ENCODE data around the gene AQP9. TPM values are rescaled to one million over a fixed set of nuclear protein-coding genes. Genes with fewer than 3 reads are reported as not detected.

AQP9 gene, protein sequence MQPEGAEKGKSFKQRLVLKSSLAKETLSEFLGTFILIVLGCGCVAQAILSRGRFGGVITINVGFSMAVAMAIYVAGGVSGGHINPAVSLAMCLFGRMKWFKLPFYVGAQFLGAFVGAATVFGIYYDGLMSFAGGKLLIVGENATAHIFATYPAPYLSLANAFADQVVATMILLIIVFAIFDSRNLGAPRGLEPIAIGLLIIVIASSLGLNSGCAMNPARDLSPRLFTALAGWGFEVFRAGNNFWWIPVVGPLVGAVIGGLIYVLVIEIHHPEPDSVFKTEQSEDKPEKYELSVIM
- total RNA-seq: under 0.01 TPM in 2 replicates

DNA sequence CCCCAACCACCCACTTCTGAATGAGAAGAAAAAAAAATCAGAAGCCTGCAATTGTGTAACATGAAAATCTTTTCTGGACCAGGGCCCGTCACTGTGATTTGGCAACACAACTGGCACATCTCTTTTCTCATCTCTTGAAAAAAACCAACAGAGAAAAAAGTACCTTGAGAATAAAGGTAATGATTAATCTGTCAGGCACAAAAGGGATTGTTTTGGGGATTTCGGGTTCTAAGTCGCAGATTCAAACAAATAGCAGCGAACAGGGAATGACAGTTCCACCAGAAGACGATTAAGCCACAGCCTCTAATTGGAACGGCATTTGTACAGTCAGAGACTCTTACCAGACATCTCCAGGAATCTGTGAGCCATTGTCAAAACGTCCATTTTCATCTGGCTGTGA, at the start of gene AQP9:
TSS of gene AQP9 (plus strand) at position 276 of the 400 bp plus-strand sequence. CDS start 185 bp downstream, outside the sequence.
- Histone ChIP-seq H3K79me2 (ENCODE audit: insufficient read depth, low read length) (no peaks in the 10 kb centered on the region), H3K36me3 (ENCODE audit: insufficient read depth, low read length) (no peaks in the 10 kb centered on the region), H3K4me2 (ENCODE audit: insufficient read depth, low read length) (no peak within 1 kb of the TSS), H3K27ac (ENCODE audit: low read depth, low read length) (no peak within 1 kb of the TSS), H3K4me1 (ENCODE audit: insufficient read depth, low read length) (no peaks in the 10 kb centered on the region), H3K4me3 (ENCODE audit: insufficient read depth, low read length) (no peak within 1 kb of the TSS), H2AFZ (ENCODE audit: low read length) (no peak within 1 kb of the TSS), H3K27me3 (ENCODE audit: insufficient read depth, low read length) (peaks cover 38% of the 10 kb centered on the region), H3K9me3 (ENCODE audit: low read depth, low read length) (no peaks in the 10 kb centered on the region), H4K20me1 (ENCODE audit: insufficient read depth, low read length) (no peaks in the 10 kb centered on the region)
- DNase-seq (ENCODE audit: insufficient read length, low spot score, missing footprints): no peak
- TF ChIP-seq, protein P1, sequence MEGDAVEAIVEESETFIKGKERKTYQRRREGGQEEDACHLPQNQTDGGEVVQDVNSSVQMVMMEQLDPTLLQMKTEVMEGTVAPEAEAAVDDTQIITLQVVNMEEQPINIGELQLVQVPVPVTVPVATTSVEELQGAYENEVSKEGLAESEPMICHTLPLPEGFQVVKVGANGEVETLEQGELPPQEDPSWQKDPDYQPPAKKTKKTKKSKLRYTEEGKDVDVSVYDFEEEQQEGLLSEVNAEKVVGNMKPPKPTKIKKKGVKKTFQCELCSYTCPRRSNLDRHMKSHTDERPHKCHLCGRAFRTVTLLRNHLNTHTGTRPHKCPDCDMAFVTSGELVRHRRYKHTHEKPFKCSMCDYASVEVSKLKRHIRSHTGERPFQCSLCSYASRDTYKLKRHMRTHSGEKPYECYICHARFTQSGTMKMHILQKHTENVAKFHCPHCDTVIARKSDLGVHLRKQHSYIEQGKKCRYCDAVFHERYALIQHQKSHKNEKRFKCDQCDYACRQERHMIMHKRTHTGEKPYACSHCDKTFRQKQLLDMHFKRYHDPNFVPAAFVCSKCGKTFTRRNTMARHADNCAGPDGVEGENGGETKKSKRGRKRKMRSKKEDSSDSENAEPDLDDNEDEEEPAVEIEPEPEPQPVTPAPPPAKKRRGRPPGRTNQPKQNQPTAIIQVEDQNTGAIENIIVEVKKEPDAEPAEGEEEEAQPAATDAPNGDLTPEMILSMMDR (IDR thresholded peaks at IDR 0.05; ENCODE audit: extremely low read depth, low read depth, low read length): no peak

DNA sequence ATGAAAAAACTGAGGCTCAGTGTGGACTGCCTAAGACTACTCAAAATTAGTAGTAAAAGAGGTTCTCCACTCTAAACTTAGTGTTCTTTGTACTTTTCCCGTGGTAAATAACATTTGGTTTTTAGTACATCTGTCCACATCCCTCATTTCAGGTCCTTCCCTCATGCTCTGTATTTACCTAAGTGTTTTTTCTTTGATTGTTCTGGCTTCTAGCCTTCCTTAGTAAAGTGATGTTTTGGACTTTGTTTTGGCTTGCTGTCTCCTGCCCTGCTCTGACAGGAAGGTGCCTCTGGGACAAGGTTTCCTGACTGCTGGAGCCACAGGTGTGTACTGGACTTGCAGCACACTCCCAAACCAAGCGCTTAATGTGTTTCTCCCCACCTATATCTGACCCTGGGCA, 42.8 kb upstream of the AQP9 start:
- DNase-seq (ENCODE audit: insufficient read length, low spot score, missing footprints): no peak
- no peaks in the 10 kb centered on the region for H3K4me1 ChIP-seq (ENCODE audit: insufficient read depth, low read length)
- H3K79me2 ChIP-seq (ENCODE audit: insufficient read depth, low read length): no peaks in the 10 kb centered on the region
- no peak overlapping the region for H3K27ac ChIP-seq (ENCODE audit: low read depth, low read length)
- no peak overlapping the region for H3K4me3 ChIP-seq (ENCODE audit: insufficient read depth, low read length)
- H3K27me3 ChIP-seq (ENCODE audit: insufficient read depth, low read length): peaks cover 7% of the 10 kb centered on the region
- no peaks in the 10 kb centered on the region for H3K36me3 ChIP-seq (ENCODE audit: insufficient read depth, low read length)
- no peaks in the 10 kb centered on the region for H4K20me1 ChIP-seq (ENCODE audit: insufficient read depth, low read length)
- no peak overlapping the region for H2AFZ ChIP-seq (ENCODE audit: low read length)
- H3K9me3 ChIP-seq (ENCODE audit: low read depth, low read length): no peaks in the 10 kb centered on the region
- H3K4me2 ChIP-seq (ENCODE audit: insufficient read depth, low read length): no peak overlapping the region
- TF ChIP-seq, protein P1 (IDR thresholded peaks at IDR 0.05; ENCODE audit: extremely low read depth, low read depth, low read length): no peak

DNA sequence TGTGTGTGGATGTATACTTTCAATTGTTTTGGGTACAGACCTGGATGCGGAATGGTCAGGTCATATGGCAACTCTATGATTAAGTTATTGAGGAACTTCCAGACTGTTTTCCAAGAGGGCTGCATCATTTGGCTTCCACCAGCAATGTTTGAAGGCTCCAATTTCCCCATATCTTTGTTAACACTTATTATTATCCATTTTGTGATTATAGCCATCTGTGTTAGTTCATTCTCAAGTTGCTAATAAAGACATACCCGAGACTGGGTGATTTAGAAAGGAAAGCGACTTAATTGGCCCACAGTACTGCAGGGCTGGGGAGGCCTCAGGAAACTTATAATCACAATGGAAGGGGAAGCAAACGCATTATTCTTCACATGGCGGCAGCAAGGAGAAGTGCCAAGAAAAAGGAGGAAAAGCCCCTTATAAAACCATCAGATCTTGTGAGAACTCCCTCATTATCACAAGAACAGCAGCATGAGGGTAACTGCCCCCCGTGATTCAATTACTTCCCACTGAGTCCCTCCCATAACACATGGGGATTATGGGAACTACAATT, 41.6 kb upstream of the AQP9 start:
- TF ChIP-seq, protein P1 (IDR thresholded peaks at IDR 0.05; ENCODE audit: extremely low read depth, low read depth, low read length): no peak
- no peak overlapping the region for H2AFZ ChIP-seq (ENCODE audit: low read length)
- no peaks in the 10 kb centered on the region for H3K9me3 ChIP-seq (ENCODE audit: low read depth, low read length)
- H3K79me2 ChIP-seq (ENCODE audit: insufficient read depth, low read length): no peaks in the 10 kb centered on the region
- no peak overlapping the region for H3K4me2 ChIP-seq (ENCODE audit: insufficient read depth, low read length)
- H4K20me1 ChIP-seq (ENCODE audit: insufficient read depth, low read length): no peaks in the 10 kb centered on the region
- H3K27me3 ChIP-seq (ENCODE audit: insufficient read depth, low read length): peaks cover 14% of the 10 kb centered on the region
- no peaks in the 10 kb centered on the region for H3K4me1 ChIP-seq (ENCODE audit: insufficient read depth, low read length)
- no peaks in the 10 kb centered on the region for H3K36me3 ChIP-seq (ENCODE audit: insufficient read depth, low read length)
- no peak overlapping the region for H3K27ac ChIP-seq (ENCODE audit: low read depth, low read length)
- no peak for DNase-seq (ENCODE audit: insufficient read length, low spot score, missing footprints)
- no peak overlapping the region for H3K4me3 ChIP-seq (ENCODE audit: insufficient read depth, low read length)

DNA sequence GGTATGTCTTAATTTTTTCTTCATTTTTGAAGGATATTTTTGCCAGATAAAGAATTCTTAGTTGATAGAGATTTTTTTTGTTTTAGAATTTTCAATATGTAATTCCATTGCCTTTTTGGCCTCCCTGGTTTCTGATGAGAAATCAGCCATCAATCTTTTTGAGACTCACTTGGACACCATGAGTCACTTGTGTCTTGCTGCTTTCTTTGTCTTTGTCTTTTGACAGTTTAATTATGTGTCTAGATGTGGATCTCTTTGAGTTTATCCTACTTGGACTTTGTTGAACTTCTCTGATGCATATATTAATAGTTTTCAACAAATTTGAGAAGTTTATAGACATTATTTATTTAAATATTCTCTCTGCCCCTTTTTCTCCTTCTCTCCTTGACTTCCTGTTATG, 34.7 kb upstream of the AQP9 start:
- no peak for DNase-seq (ENCODE audit: insufficient read length, low spot score, missing footprints)
- peaks cover 18% of the 10 kb centered on the region for H3K27me3 ChIP-seq (ENCODE audit: insufficient read depth, low read length)
- no peak overlapping the region for H3K4me3 ChIP-seq (ENCODE audit: insufficient read depth, low read length)

More for the DNA sequence above, 34.7 kb upstream of the AQP9 start:
- Histone ChIP-seq H3K79me2 (ENCODE audit: insufficient read depth, low read length) (no peaks in the 10 kb centered on the region), H2AFZ (ENCODE audit: low read length) (no peak overlapping the region), H3K4me2 (ENCODE audit: insufficient read depth, low read length) (no peak overlapping the region), H4K20me1 (ENCODE audit: insufficient read depth, low read length) (no peaks in the 10 kb centered on the region), H3K9me3 (ENCODE audit: low read depth, low read length) (no peaks in the 10 kb centered on the region), H3K4me1 (ENCODE audit: insufficient read depth, low read length) (no peaks in the 10 kb centered on the region), H3K36me3 (ENCODE audit: insufficient read depth, low read length) (no peaks in the 10 kb centered on the region), H3K27ac (ENCODE audit: low read depth, low read length) (no peak overlapping the region)
- TF ChIP-seq, protein P1 (IDR thresholded peaks at IDR 0.05; ENCODE audit: extremely low read depth, low read depth, low read length): no peak
